ENCODE measurements around the gene COX18. TPM values are rescaled to one million over a fixed set of nuclear protein-coding genes. Genes with fewer than 3 reads are reported as not detected.
A peak's percentile ranks its signal among the peaks of the same experiment; 100 is the strongest.

Gene COX18
- total RNA-seq, 1 donor from 2014 or later, result 10.8 TPM

- Histone ChIP-seq H3K79me2 (ENCODE audit: insufficient read depth, low read length) (peaks cover 28% of the 10 kb centered on the region), H3K9me3 (ENCODE audit: insufficient read depth, low read depth, low read length) (no peaks in the 10 kb centered on the region), H2AFZ (ENCODE audit: low read depth, low read length) (peak overlapping the region; percentile 49), H4K20me1 (ENCODE audit: insufficient read depth, low read length) (no peaks in the 10 kb centered on the region), H3K9ac (ENCODE audit: low read length) (peak overlapping the region; percentile 92), H3K4me1 (ENCODE audit: insufficient read depth, low read length) (peaks cover 12% of the 10 kb centered on the region), H3K36me3 (ENCODE audit: insufficient read depth, low read length) (peaks cover 16% of the 10 kb centered on the region), H3K27me3 (ENCODE audit: insufficient read depth, low read length) (no peaks in the 10 kb centered on the region), H3K27ac (ENCODE audit: low read depth, low read length) (peak overlapping the region; percentile 87), H3K4me3 (ENCODE audit: insufficient read depth, low read depth, low read length) (peak overlapping the region; percentile 89), H3K4me2 (ENCODE audit: low read length) (peak overlapping the region; percentile 93)
- H3K27me3 Mint-ChIP-seq (ENCODE audit: low read depth, unreplicated experiment), result no peaks in the 10 kb centered on the region
- DNase-seq (ENCODE audit: low read depth) (peak; percentile 8), FAIRE-seq (no peak)
- no peaks in the 10 kb centered on the region for H3K9me3 Mint-ChIP-seq (ENCODE audit: unreplicated experiment)
- peak overlapping the region; percentile 82 for H3K27ac Mint-ChIP-seq (ENCODE audit: unreplicated experiment)
- peak overlapping the region; percentile 81 for H3K4me3 Mint-ChIP-seq (ENCODE audit: unreplicated experiment)
- H3K4me1 Mint-ChIP-seq (ENCODE audit: low read depth, unreplicated experiment), result peaks cover 6% of the 10 kb centered on the region
- no peaks in the 10 kb centered on the region for H3K36me3 Mint-ChIP-seq (ENCODE audit: low read depth, unreplicated experiment)
- TF ChIP-seq CTCF (IDR thresholded peaks at IDR 0.05; ENCODE audit: insufficient read depth, low read depth, low read length) (no peak), EZH2 (IDR thresholded peaks at IDR 0.05; ENCODE audit: insufficient read depth, low read length) (no peak)
Observed at GRCh38 chr4:73067971-73068394, 1.5 kb downstream of the COX18 start.

GRCh38 chr4:73066928-73067327, 2.6 kb downstream of the COX18 start:
- Histone ChIP-seq H2AFZ (ENCODE audit: low read depth, low read length) (no peak overlapping the region), H3K36me3 (ENCODE audit: insufficient read depth, low read length) (peaks cover 17% of the 10 kb centered on the region), H3K9me3 (ENCODE audit: insufficient read depth, low read depth, low read length) (no peaks in the 10 kb centered on the region), H4K20me1 (ENCODE audit: insufficient read depth, low read length) (no peaks in the 10 kb centered on the region), H3K4me2 (ENCODE audit: low read length) (no peak overlapping the region), H3K4me3 (ENCODE audit: insufficient read depth, low read depth, low read length) (no peak overlapping the region), H3K79me2 (ENCODE audit: insufficient read depth, low read length) (peaks cover 28% of the 10 kb centered on the region), H3K9ac (ENCODE audit: low read length) (no peak overlapping the region), H3K4me1 (ENCODE audit: insufficient read depth, low read length) (peaks cover 12% of the 10 kb centered on the region), H3K27ac (ENCODE audit: low read depth, low read length) (no peak overlapping the region), H3K27me3 (ENCODE audit: insufficient read depth, low read length) (no peaks in the 10 kb centered on the region)
- H3K4me3 Mint-ChIP-seq (ENCODE audit: unreplicated experiment), result no peak overlapping the region
- no peak overlapping the region for H3K27ac Mint-ChIP-seq (ENCODE audit: unreplicated experiment)
- FAIRE-seq (no peak), DNase-seq (ENCODE audit: low read depth) (no peak)
- no peaks in the 10 kb centered on the region for H3K9me3 Mint-ChIP-seq (ENCODE audit: unreplicated experiment)
- no peaks in the 10 kb centered on the region for H3K36me3 Mint-ChIP-seq (ENCODE audit: low read depth, unreplicated experiment)
- TF ChIP-seq EZH2 (IDR thresholded peaks at IDR 0.05; ENCODE audit: insufficient read depth, low read length) (no peak), CTCF (IDR thresholded peaks at IDR 0.05; ENCODE audit: insufficient read depth, low read depth, low read length) (no peak)
- no peaks in the 10 kb centered on the region for H3K27me3 Mint-ChIP-seq (ENCODE audit: low read depth, unreplicated experiment)
- peaks cover 6% of the 10 kb centered on the region for H3K4me1 Mint-ChIP-seq (ENCODE audit: low read depth, unreplicated experiment)

- Histone ChIP-seq H4K20me1 (ENCODE audit: insufficient read depth, low read length) (no peaks in the 10 kb centered on the region), H3K79me2 (ENCODE audit: insufficient read depth, low read length) (peaks cover 28% of the 10 kb centered on the region), H3K4me3 (ENCODE audit: insufficient read depth, low read depth, low read length) (no peak overlapping the region), H3K4me1 (ENCODE audit: insufficient read depth, low read length) (peaks cover 12% of the 10 kb centered on the region), H3K9me3 (ENCODE audit: insufficient read depth, low read depth, low read length) (no peaks in the 10 kb centered on the region), H3K27ac (ENCODE audit: low read depth, low read length) (no peak overlapping the region), H3K27me3 (ENCODE audit: insufficient read depth, low read length) (no peaks in the 10 kb centered on the region), H3K36me3 (ENCODE audit: insufficient read depth, low read length) (peaks cover 21% of the 10 kb centered on the region), H2AFZ (ENCODE audit: low read depth, low read length) (no peak overlapping the region), H3K9ac (ENCODE audit: low read length) (no peak overlapping the region), H3K4me2 (ENCODE audit: low read length) (no peak overlapping the region)
- DNase-seq (ENCODE audit: low read depth) (no peak), FAIRE-seq (no peak)
- Mint-ChIP-seq H3K9me3 (ENCODE audit: unreplicated experiment) (no peaks in the 10 kb centered on the region), H3K4me1 (ENCODE audit: low read depth, unreplicated experiment) (peaks cover 6% of the 10 kb centered on the region), H3K36me3 (ENCODE audit: low read depth, unreplicated experiment) (peaks cover 2% of the 10 kb centered on the region), H3K27me3 (ENCODE audit: low read depth, unreplicated experiment) (no peaks in the 10 kb centered on the region), H3K27ac (ENCODE audit: unreplicated experiment) (peak overlapping the region; percentile 42), H3K4me3 (ENCODE audit: unreplicated experiment) (no peak overlapping the region)
- TF ChIP-seq EZH2 (IDR thresholded peaks at IDR 0.05; ENCODE audit: insufficient read depth, low read length), result no peak
- no peak for TF ChIP-seq CTCF (IDR thresholded peaks at IDR 0.05; ENCODE audit: insufficient read depth, low read depth, low read length)
Observed at GRCh38 chr4:73066445-73066844, 3.1 kb downstream of the COX18 start.

Data from astrocyte (in vitro differentiated cells and primary cell).